Prostate gland (tissue), 2 donors: ENCODE results near the gene PTPRC.

Source experiments
- POLR2A ChIP-seq: fragments of 450-650 bp; IDR thresholded peaks from one replicate; pipeline ENCODE4 v1.6.1; 2016; ENCODE audit warnings: antibody characterized with exemption, mild to moderate bottlenecking
- POLR2AphosphoS5 ChIP-seq: sonication (generic); formaldehyde crosslinking; IDR thresholded peaks from one replicate; pipeline ENCODE4 v1.6.1; 2017; ENCODE audit warnings: antibody characterized with exemption
- TF ChIP-seq, protein P1 (sequence below), 4 experiments: fragments of 200-600 bp in 2 of 4; fragments of 450-650 bp in 2 of 4; sonication (generic) in 2 of 4; IDR thresholded peaks; 1 replicate in 3 of 4; 2 replicates in 1 of 4; pipeline ENCODE4 v1.5.1; 2016 to 2019; ENCODE audit warnings: antibody characterized with exemption in 4 of 4, mild to moderate bottlenecking in 2 of 4, moderate library complexity in 2 of 4

GRCh38 chr1:198778049-198778448 is 139.2 kb downstream of the PTPRC start:
- TF ChIP-seq, protein P1, sequence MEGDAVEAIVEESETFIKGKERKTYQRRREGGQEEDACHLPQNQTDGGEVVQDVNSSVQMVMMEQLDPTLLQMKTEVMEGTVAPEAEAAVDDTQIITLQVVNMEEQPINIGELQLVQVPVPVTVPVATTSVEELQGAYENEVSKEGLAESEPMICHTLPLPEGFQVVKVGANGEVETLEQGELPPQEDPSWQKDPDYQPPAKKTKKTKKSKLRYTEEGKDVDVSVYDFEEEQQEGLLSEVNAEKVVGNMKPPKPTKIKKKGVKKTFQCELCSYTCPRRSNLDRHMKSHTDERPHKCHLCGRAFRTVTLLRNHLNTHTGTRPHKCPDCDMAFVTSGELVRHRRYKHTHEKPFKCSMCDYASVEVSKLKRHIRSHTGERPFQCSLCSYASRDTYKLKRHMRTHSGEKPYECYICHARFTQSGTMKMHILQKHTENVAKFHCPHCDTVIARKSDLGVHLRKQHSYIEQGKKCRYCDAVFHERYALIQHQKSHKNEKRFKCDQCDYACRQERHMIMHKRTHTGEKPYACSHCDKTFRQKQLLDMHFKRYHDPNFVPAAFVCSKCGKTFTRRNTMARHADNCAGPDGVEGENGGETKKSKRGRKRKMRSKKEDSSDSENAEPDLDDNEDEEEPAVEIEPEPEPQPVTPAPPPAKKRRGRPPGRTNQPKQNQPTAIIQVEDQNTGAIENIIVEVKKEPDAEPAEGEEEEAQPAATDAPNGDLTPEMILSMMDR (IDR thresholded peaks at IDR 0.05) = no peak
- TF ChIP-seq POLR2AphosphoS5 (no peak), POLR2A (no peak)
